ENCODE results near the gene SHC2. TPM values are rescaled to one million over a fixed set of nuclear protein-coding genes. Genes with fewer than 3 reads are reported as not detected.

The SHC2 gene
- total RNA-seq, 1 experiment from 2014 or later = 1.1 TPM

GRCh38 chr19:415292-415691 lies 45.5 kb downstream of the SHC2 start:
- POLR2A ChIA-PET (ENCODE audit: low non-redundant PET) = no interaction called here
- CTCF ChIA-PET = no interaction called here
- no peaks in the 10 kb centered on the region for H3K9me3 ChIP-seq (ENCODE audit: low read depth, low read length, poor library complexity, severe bottlenecking)
- BruUV-seq (replicated peaks) = no TSS peak
- H3K4me3 ChIP-seq (ENCODE audit: low read depth, low read length, poor library complexity, severe bottlenecking) = no peak overlapping the region
- no peak for DNase-seq (ENCODE audit: low spot score)
- peaks cover 3% of the 10 kb centered on the region for H3K27me3 ChIP-seq (replicated peaks; ENCODE audit: insufficient read depth, low read depth, low read length, poor library complexity)
- TF ChIP-seq EZH2 (IDR thresholded peaks at IDR 0.05; ENCODE audit: borderline replicate concordance, low read depth, low read length, poor library complexity, severe bottlenecking) = no peak
- TF ChIP-seq, protein P1, sequence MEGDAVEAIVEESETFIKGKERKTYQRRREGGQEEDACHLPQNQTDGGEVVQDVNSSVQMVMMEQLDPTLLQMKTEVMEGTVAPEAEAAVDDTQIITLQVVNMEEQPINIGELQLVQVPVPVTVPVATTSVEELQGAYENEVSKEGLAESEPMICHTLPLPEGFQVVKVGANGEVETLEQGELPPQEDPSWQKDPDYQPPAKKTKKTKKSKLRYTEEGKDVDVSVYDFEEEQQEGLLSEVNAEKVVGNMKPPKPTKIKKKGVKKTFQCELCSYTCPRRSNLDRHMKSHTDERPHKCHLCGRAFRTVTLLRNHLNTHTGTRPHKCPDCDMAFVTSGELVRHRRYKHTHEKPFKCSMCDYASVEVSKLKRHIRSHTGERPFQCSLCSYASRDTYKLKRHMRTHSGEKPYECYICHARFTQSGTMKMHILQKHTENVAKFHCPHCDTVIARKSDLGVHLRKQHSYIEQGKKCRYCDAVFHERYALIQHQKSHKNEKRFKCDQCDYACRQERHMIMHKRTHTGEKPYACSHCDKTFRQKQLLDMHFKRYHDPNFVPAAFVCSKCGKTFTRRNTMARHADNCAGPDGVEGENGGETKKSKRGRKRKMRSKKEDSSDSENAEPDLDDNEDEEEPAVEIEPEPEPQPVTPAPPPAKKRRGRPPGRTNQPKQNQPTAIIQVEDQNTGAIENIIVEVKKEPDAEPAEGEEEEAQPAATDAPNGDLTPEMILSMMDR (conservative IDR thresholded peaks at IDR 0.05; ENCODE audit: low read depth, low read length) = no peak
- H3K36me3 ChIP-seq (ENCODE audit: insufficient read depth, low read length, poor library complexity, severe bottlenecking) = no peaks in the 10 kb centered on the region
- H3K4me1 ChIP-seq (ENCODE audit: insufficient read depth, low read length, poor library complexity, severe bottlenecking) = no peaks in the 10 kb centered on the region
- no peak overlapping the region for H3K27ac ChIP-seq (ENCODE audit: low read depth, low read length, poor library complexity, severe bottlenecking)
- intact Hi-C loops (cut with micrococcal nuclease; ENCODE audit: unreplicated experiment) = no loop called here

DNA sequence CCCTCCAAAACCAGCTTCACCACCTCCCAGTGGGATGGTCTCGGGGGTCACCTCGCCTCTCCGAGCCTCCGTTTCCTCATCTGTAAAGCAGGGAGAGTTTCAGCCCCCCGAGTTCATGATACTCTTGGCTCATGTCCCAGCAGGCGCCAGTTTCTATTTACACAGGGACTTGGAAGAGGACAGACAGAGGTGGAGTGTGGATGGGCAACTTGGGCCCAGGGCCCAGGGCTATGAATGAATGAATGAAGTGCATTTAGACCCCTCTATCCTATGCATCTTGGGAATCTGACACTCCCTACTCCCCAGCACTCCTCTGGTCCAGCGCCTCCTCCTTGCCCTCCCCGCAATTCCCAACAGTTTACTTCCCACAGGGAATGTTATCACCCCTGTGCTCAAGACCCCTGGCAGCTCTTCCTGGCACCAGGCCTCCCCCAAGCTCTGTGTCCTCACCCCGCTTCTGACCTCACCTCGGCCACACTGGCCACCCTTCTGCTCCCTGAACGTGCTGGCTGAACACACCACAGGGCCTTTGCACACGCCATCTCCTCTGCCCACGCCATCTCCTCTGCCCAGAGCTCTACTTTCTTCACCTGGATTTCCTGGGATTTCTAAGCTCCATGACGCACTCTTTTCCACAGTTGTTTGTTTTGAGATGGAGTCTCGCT lies 46.9 kb downstream of the SHC2 start:
- Histone ChIP-seq H3K27me3 (replicated peaks; ENCODE audit: insufficient read depth, low read depth, low read length, poor library complexity) (peaks cover 7% of the 10 kb centered on the region), H3K36me3 (ENCODE audit: insufficient read depth, low read length, poor library complexity, severe bottlenecking) (no peaks in the 10 kb centered on the region), H3K4me3 (ENCODE audit: low read depth, low read length, poor library complexity, severe bottlenecking) (no peak overlapping the region), H3K9me3 (ENCODE audit: low read depth, low read length, poor library complexity, severe bottlenecking) (no peaks in the 10 kb centered on the region), H3K27ac (ENCODE audit: low read depth, low read length, poor library complexity, severe bottlenecking) (no peak overlapping the region), H3K4me1 (ENCODE audit: insufficient read depth, low read length, poor library complexity, severe bottlenecking) (no peaks in the 10 kb centered on the region)
- BruUV-seq (replicated peaks) = no TSS peak
- ChIA-PET CTCF (no interaction called here), POLR2A (ENCODE audit: low non-redundant PET) (no interaction called here)
- no peak for DNase-seq (ENCODE audit: low spot score)
- TF ChIP-seq, protein P1 (conservative IDR thresholded peaks at IDR 0.05; ENCODE audit: low read depth, low read length) = no peak
- no peak for TF ChIP-seq EZH2 (IDR thresholded peaks at IDR 0.05; ENCODE audit: borderline replicate concordance, low read depth, low read length, poor library complexity, severe bottlenecking)
- intact Hi-C loops (cut with micrococcal nuclease; ENCODE audit: unreplicated experiment) = no loop called here

- H3K27me3 ChIP-seq (replicated peaks; ENCODE audit: insufficient read depth, low read depth, low read length, poor library complexity) = peaks cover 7% of the 10 kb centered on the region
- no peak for DNase-seq (ENCODE audit: low spot score)
- no TSS peak for BruUV-seq (replicated peaks)
- ChIA-PET CTCF (interaction anchor here (1.0 kb wide), 1 partner anchor 98 kb away, joined by 3 read pairs; no protein-coding TSS in a partner anchor), POLR2A (ENCODE audit: low non-redundant PET) (interaction anchor here (0.7 kb wide), 1 partner anchor 66 kb away, joined by 4 read pairs; no protein-coding TSS in a partner anchor)
- H3K27ac ChIP-seq (ENCODE audit: low read depth, low read length, poor library complexity, severe bottlenecking) = no peak overlapping the region
- TF ChIP-seq, protein P1 (conservative IDR thresholded peaks at IDR 0.05; ENCODE audit: low read depth, low read length) = no peak
- no peak for TF ChIP-seq EZH2 (IDR thresholded peaks at IDR 0.05; ENCODE audit: borderline replicate concordance, low read depth, low read length, poor library complexity, severe bottlenecking)
- no peaks in the 10 kb centered on the region for H3K9me3 ChIP-seq (ENCODE audit: low read depth, low read length, poor library complexity, severe bottlenecking)
- H3K36me3 ChIP-seq (ENCODE audit: insufficient read depth, low read length, poor library complexity, severe bottlenecking) = no peaks in the 10 kb centered on the region
- peaks cover 7% of the 10 kb centered on the region for H3K4me1 ChIP-seq (ENCODE audit: insufficient read depth, low read length, poor library complexity, severe bottlenecking)
- H3K4me3 ChIP-seq (ENCODE audit: low read depth, low read length, poor library complexity, severe bottlenecking) = no peak overlapping the region
- intact Hi-C loops (cut with micrococcal nuclease; ENCODE audit: unreplicated experiment) = no loop called here
Measured at GRCh38 chr19:412356-413355, 48.2 kb downstream of the SHC2 start.
